Measurements from ENCODE around the gene RNU4-1. TPM values are rescaled to one million over a fixed set of nuclear protein-coding genes. Genes with fewer than 3 reads are reported as not detected.
"Not testable (repeated sequence)": the region's sequence is repeated elsewhere in the genome, so short reads cannot be mapped to it uniquely, and the experiment has no call there.

The RNU4-1 gene
- total and polyA plus RNA-seq, 2 experiments from 2014 or later = 6.0 TPM; not detected in 1

DNA sequence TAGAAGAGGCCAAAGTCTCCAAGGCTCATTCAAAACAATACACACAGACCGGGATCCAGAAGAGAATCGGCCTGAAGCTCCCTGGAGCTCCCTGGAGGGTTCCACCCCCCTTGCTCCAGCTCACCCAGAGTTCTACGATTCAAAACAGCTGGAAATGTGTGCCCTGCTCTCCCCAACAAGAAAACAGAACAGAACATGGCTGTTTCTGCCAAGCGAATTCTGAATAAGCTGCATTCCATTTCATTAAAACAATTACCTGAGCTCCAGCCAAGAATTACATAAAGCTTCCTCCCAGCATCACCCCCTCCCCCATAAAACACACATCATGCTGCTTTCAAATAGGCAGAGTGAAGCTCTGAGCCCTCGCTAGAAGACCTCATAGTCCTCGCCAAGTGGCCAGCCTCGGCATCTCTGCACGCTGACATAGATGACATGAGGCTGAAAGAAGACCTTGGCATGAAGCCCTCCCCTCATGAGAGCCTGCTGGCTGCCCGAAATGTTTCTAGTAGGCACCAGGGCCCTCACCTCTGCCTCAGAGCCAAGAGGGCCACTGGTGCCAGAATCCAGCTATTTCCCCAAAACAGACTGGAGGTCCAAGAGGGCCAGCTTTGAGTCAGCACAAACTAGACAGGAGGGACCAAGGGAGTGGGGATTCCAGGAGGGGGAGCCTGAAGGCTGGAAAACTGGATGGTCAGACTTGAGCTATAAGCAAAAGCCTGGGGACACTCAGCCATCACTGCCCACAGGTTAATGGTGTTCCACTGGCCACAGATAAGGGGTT, 35.8 kb downstream of the RNU4-1 start (continued):
- TF ChIP-seq, protein P1, sequence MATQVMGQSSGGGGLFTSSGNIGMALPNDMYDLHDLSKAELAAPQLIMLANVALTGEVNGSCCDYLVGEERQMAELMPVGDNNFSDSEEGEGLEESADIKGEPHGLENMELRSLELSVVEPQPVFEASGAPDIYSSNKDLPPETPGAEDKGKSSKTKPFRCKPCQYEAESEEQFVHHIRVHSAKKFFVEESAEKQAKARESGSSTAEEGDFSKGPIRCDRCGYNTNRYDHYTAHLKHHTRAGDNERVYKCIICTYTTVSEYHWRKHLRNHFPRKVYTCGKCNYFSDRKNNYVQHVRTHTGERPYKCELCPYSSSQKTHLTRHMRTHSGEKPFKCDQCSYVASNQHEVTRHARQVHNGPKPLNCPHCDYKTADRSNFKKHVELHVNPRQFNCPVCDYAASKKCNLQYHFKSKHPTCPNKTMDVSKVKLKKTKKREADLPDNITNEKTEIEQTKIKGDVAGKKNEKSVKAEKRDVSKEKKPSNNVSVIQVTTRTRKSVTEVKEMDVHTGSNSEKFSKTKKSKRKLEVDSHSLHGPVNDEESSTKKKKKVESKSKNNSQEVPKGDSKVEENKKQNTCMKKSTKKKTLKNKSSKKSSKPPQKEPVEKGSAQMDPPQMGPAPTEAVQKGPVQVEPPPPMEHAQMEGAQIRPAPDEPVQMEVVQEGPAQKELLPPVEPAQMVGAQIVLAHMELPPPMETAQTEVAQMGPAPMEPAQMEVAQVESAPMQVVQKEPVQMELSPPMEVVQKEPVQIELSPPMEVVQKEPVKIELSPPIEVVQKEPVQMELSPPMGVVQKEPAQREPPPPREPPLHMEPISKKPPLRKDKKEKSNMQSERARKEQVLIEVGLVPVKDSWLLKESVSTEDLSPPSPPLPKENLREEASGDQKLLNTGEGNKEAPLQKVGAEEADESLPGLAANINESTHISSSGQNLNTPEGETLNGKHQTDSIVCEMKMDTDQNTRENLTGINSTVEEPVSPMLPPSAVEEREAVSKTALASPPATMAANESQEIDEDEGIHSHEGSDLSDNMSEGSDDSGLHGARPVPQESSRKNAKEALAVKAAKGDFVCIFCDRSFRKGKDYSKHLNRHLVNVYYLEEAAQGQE (IDR thresholded peaks at IDR 0.05; ENCODE audit: unreplicated experiment) = no peak
- TF ChIP-seq, protein P2, sequence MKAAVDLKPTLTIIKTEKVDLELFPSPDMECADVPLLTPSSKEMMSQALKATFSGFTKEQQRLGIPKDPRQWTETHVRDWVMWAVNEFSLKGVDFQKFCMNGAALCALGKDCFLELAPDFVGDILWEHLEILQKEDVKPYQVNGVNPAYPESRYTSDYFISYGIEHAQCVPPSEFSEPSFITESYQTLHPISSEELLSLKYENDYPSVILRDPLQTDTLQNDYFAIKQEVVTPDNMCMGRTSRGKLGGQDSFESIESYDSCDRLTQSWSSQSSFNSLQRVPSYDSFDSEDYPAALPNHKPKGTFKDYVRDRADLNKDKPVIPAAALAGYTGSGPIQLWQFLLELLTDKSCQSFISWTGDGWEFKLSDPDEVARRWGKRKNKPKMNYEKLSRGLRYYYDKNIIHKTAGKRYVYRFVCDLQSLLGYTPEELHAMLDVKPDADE (IDR thresholded peaks at IDR 0.05) = no peak
- TF ChIP-seq NANOG (IDR thresholded peaks at IDR 0.05; ENCODE audit: borderline replicate concordance) = no peak
- no peak for TF ChIP-seq EZH2phosphoT487 (IDR thresholded peaks at IDR 0.05; ENCODE audit: unreplicated experiment)
- no peak for TF ChIP-seq STAT1 (IDR thresholded peaks at IDR 0.05; ENCODE audit: unreplicated experiment)
- TF ChIP-seq EZH2 (IDR thresholded peaks at IDR 0.05; ENCODE audit: low read depth, unreplicated experiment) = no peak
- TF ChIP-seq CREB1 (CRISPR knock-in tag; IDR thresholded peaks at IDR 0.05; ENCODE audit: low read depth) = no peak
- no peak for TF ChIP-seq JUNB (IDR thresholded peaks at IDR 0.05; ENCODE audit: unreplicated experiment)

DNA sequence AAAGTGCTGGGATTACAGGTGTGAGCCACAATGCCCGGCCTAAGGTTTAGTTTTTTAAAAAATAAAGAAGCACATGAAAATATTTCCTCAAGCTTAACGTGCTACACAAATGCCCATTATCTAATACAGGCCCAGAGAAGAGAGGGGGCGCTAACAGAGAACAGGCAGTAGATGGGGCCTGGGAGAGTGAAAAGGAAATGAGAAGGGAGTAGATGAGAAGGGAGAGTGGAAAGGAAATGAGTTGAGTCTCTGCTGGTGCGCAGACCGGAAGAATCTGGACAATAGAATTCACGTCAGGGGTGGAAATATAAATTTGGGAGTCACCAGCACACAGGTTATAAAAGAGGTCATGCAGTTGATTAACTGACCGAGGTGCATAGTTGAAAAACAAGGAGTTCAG, 38.2 kb downstream of the RNU4-1 start:
- DNase-seq (ENCODE audit: low spot score) = peak; percentile 64

DNA sequence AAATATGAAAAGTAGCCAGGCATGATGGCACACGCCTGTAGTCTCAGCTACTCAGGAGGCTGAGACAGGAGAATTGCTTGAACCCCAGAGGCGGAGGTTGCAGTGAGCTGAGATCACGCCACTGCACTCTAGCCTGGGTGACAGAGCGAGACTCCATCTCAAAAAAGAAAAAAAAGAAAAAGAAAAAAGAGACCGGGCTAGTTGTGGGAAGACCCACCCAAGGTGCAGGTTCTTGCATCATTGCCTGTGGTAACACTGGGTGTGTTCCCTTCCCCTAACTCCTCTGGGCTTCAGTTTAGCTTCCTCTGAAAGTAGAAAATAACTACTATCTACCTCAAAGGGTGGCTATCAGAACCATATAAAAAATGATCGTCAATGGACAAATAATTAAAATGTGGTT, 39.7 kb downstream of the RNU4-1 start:
- H3K4me3 ChIP-seq; H3K27ac ChIP-seq (ENCODE audit: low read depth); H3F3A ChIP-seq (replicated peaks; ENCODE audit: low read depth); H3K9me3 Mint-ChIP-seq; H3K9me2 ChIP-seq (ENCODE audit: insufficient read depth); H2AFZ ChIP-seq; H3K36me3 ChIP-seq (ENCODE audit: insufficient read depth); H3K27ac Mint-ChIP-seq; H3K4me2 ChIP-seq; H3K36me3 Mint-ChIP-seq (ENCODE audit: low read depth); H3K27me3 ChIP-seq (ENCODE audit: insufficient read depth); DNase-seq (ENCODE audit: low spot score); H3K4me3 Mint-ChIP-seq; ATAC-seq; H4K20me1 ChIP-seq (replicated peaks; ENCODE audit: insufficient read depth): not testable (repeated sequence)
- Histone ChIP-seq H3K79me2 (replicated peaks; ENCODE audit: insufficient read depth) (peaks cover 92% of the 10 kb centered on the region), H3K4me1 (ENCODE audit: insufficient read depth) (peaks cover 32% of the 10 kb centered on the region)
- Mint-ChIP-seq H3K27me3 (ENCODE audit: insufficient read depth, low read depth, poor library complexity) (peaks cover 15% of the 10 kb centered on the region), H3K4me1 (peaks cover 48% of the 10 kb centered on the region)

More for the DNA sequence above, 38.2 kb downstream of the RNU4-1 start:
- Histone ChIP-seq H3K9me2 (ENCODE audit: insufficient read depth) (no peaks in the 10 kb centered on the region), H3K36me3 (ENCODE audit: insufficient read depth) (no peaks in the 10 kb centered on the region), H3K4me2 (no peak overlapping the region), H3K79me2 (replicated peaks; ENCODE audit: insufficient read depth) (peaks cover 93% of the 10 kb centered on the region), H2AFZ (no peak overlapping the region), H3K27ac (ENCODE audit: low read depth) (peak overlapping the region; percentile 78; the same call in 1 of the 2 replicates), H3K27me3 (ENCODE audit: insufficient read depth) (no peaks in the 10 kb centered on the region), H3K4me1 (ENCODE audit: insufficient read depth) (peaks cover 33% of the 10 kb centered on the region), H3F3A (replicated peaks; ENCODE audit: low read depth) (0 out of 2 replicates have a peak, but pooled peaks cover 8% of the 10 kb centered on the region), H3K4me3 (no peak overlapping the region), H4K20me1 (replicated peaks; ENCODE audit: insufficient read depth) (peaks cover 9% of the 10 kb centered on the region)
- H3K27me3 Mint-ChIP-seq (ENCODE audit: insufficient read depth, low read depth, poor library complexity) = peaks cover 18% of the 10 kb centered on the region
- H3K9me3 Mint-ChIP-seq = no peaks in the 10 kb centered on the region
- no peak overlapping the region for H3K4me3 Mint-ChIP-seq
- H3K27ac Mint-ChIP-seq = peak overlapping the region; percentile 88; the same call in 1 of the 2 replicates
- peak; percentile 43 for ATAC-seq
- H3K4me1 Mint-ChIP-seq = peaks cover 48% of the 10 kb centered on the region
- peaks cover 9% of the 10 kb centered on the region for H3K36me3 Mint-ChIP-seq (ENCODE audit: low read depth)
- TF ChIP-seq POLR2AphosphoS5 (IDR thresholded peaks at IDR 0.05; ENCODE audit: low read depth) (no peak), ZNF114 (CRISPR knock-in tag; IDR thresholded peaks at IDR 0.05) (no peak), NANOG (IDR thresholded peaks at IDR 0.05; ENCODE audit: borderline replicate concordance) (no peak), EZH2phosphoT487 (IDR thresholded peaks at IDR 0.05; ENCODE audit: unreplicated experiment) (no peak), ZNF331 (CRISPR knock-in tag; IDR thresholded peaks at IDR 0.05; ENCODE audit: low read depth) (no peak), JUNB (IDR thresholded peaks at IDR 0.05; ENCODE audit: unreplicated experiment) (no peak)
- TF ChIP-seq, protein P2 (IDR thresholded peaks at IDR 0.05) = no peak
- TF ChIP-seq, protein P3, sequence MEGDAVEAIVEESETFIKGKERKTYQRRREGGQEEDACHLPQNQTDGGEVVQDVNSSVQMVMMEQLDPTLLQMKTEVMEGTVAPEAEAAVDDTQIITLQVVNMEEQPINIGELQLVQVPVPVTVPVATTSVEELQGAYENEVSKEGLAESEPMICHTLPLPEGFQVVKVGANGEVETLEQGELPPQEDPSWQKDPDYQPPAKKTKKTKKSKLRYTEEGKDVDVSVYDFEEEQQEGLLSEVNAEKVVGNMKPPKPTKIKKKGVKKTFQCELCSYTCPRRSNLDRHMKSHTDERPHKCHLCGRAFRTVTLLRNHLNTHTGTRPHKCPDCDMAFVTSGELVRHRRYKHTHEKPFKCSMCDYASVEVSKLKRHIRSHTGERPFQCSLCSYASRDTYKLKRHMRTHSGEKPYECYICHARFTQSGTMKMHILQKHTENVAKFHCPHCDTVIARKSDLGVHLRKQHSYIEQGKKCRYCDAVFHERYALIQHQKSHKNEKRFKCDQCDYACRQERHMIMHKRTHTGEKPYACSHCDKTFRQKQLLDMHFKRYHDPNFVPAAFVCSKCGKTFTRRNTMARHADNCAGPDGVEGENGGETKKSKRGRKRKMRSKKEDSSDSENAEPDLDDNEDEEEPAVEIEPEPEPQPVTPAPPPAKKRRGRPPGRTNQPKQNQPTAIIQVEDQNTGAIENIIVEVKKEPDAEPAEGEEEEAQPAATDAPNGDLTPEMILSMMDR (conservative IDR thresholded peaks at IDR 0.05; ENCODE audit: low read depth in 2 of 2) = peak; percentile 64 to 68

Measured in GM23338 (cell line).